Astrocyte (in vitro differentiated cells and primary cell): ENCODE data around the gene EFNA2. TPM values are rescaled to one million over a fixed set of nuclear protein-coding genes. Genes with fewer than 3 reads are reported as not detected.

Source experiments
- DNase-seq: peaks from one replicate; pipeline ENCODE4 v3.0.0-alpha.2; 2010; ENCODE audit warnings: low read depth
- FAIRE-seq: peaks from 2 replicates; lab custom pipeline; 2011; peaks lifted over from hg19 to GRCh38; lab: Jason Lieb, UNC
- H2AFZ ChIP-seq: 2 replicates; pipeline ENCODE4 v1.6.0; 2012; ENCODE audit warnings: low read depth, low read length, inconsistent platforms
- H3K27ac ChIP-seq: 2 replicates; pipeline ENCODE4 v1.5.1; 2011; ENCODE audit warnings: low read depth, low read length, inconsistent platforms
- H3K27me3 ChIP-seq: 2 replicates; pipeline ENCODE4 v1.6.0; 2011; ENCODE audit warnings: low read length, inconsistent platforms; ENCODE audit not compliant: insufficient read depth
- H3K36me3 ChIP-seq: 2 replicates; pipeline ENCODE4 v1.5.1; 2011; ENCODE audit warnings: low read length, inconsistent platforms; ENCODE audit not compliant: insufficient read depth
- H3K4me1 ChIP-seq: 2 replicates; pipeline ENCODE4 v1.5.1; 2011; ENCODE audit warnings: low read length, inconsistent platforms; ENCODE audit not compliant: insufficient read depth
- H3K4me2 ChIP-seq: 2 replicates; pipeline ENCODE4 v1.6.0; 2012; ENCODE audit warnings: low read length, inconsistent platforms
- H3K4me3 ChIP-seq: 2 replicates; pipeline ENCODE4 v1.5.1; 2011; ENCODE audit warnings: low read depth, mild to moderate bottlenecking, low read length, inconsistent platforms; ENCODE audit not compliant: insufficient read depth
- H3K79me2 ChIP-seq: 2 replicates; pipeline ENCODE4 v1.6.0; 2012; ENCODE audit warnings: mild to moderate bottlenecking, low read length, inconsistent platforms; ENCODE audit not compliant: insufficient read depth
- H3K9ac ChIP-seq: 2 replicates; pipeline ENCODE4 v1.6.0; 2012; ENCODE audit warnings: mild to moderate bottlenecking, low read length, inconsistent platforms
- H3K9me3 ChIP-seq: 2 replicates; pipeline ENCODE4 v1.5.1; 2012; ENCODE audit warnings: low read depth, mild to moderate bottlenecking, low read length, inconsistent platforms; ENCODE audit not compliant: insufficient read depth
- H4K20me1 ChIP-seq: 2 replicates; pipeline ENCODE4 v1.6.0; 2012; ENCODE audit warnings: low read length, inconsistent platforms; ENCODE audit not compliant: insufficient read depth
- H3K27ac Mint-ChIP-seq: one replicate; pipeline ENCODE4 v1.8.0; 2021; ENCODE audit warnings: mild to moderate bottlenecking, mixed read lengths; ENCODE audit not compliant: unreplicated experiment
- H3K27me3 Mint-ChIP-seq: one replicate; pipeline ENCODE4 v1.8.0; 2021; ENCODE audit warnings: low read depth, mixed read lengths; ENCODE audit not compliant: unreplicated experiment
- H3K36me3 Mint-ChIP-seq: one replicate; pipeline ENCODE4 v1.8.0; 2021; ENCODE audit warnings: low read depth, mixed read lengths; ENCODE audit not compliant: unreplicated experiment
- H3K4me1 Mint-ChIP-seq: one replicate; pipeline ENCODE4 v1.8.0; 2021; ENCODE audit warnings: low read depth, mixed read lengths; ENCODE audit not compliant: unreplicated experiment
- H3K4me3 Mint-ChIP-seq: one replicate; pipeline ENCODE4 v1.8.0; 2021; ENCODE audit warnings: mild to moderate bottlenecking, moderate library complexity, mixed read lengths; ENCODE audit not compliant: unreplicated experiment
- H3K9me3 Mint-ChIP-seq: one replicate; pipeline ENCODE4 v1.8.0; 2021; ENCODE audit warnings: mild to moderate bottlenecking, mixed read lengths; ENCODE audit not compliant: unreplicated experiment
- CTCF ChIP-seq: IDR thresholded peaks from 2 replicates; pipeline ENCODE4 v1.5.1; 2011; ENCODE audit warnings: low read depth, mild to moderate bottlenecking, inconsistent platforms, low read length, moderate library complexity; ENCODE audit not compliant: insufficient read depth
- EZH2 ChIP-seq: IDR thresholded peaks from 2 replicates; pipeline ENCODE4 v1.6.1; 2012; ENCODE audit warnings: mild to moderate bottlenecking, low read length, inconsistent platforms; ENCODE audit not compliant: insufficient read depth
- total RNA-seq: library from RNA; stranded (reverse); gene quantifications from 2 replicates; pipeline ENCODE4 v1.2.1, GENCODE V29; 2021

The EFNA2 gene
- total RNA-seq, 1 donor from 2014 or later, result 8.4 TPM

GRCh38 chr19:1241417-1242095, 44.1 kb upstream of the EFNA2 start, which contains the start of gene ATP5F1D:
TSS of gene ATP5F1D (plus strand) at chr19:1241751. CDS start at chr19:1241851, 100 bp downstream.
- H3K4me3 Mint-ChIP-seq, result peak within 1 kb of the TSS; percentile 89
- H3K27ac Mint-ChIP-seq, result peak within 1 kb of the TSS; percentile 88
- H3K9me3 Mint-ChIP-seq, result no peaks in the 10 kb centered on the region
- H3K9me3 ChIP-seq, result no peaks in the 10 kb centered on the region
- TF ChIP-seq EZH2, result no peak
- no peak for TF ChIP-seq CTCF
- no peaks in the 10 kb centered on the region for H3K36me3 Mint-ChIP-seq
- H3K4me3 ChIP-seq, result peak within 1 kb of the TSS; percentile 72
- H3K27me3 ChIP-seq, result no peaks in the 10 kb centered on the region
- peaks cover 33% of the 10 kb centered on the region for H3K79me2 ChIP-seq
- peak within 1 kb of the TSS; percentile 98 for H3K4me2 ChIP-seq
- peaks cover 5% of the 10 kb centered on the region for H3K4me1 Mint-ChIP-seq
- H3K36me3 ChIP-seq, result no peaks in the 10 kb centered on the region
- peak; percentile 88 for DNase-seq
- no peaks in the 10 kb centered on the region for H3K27me3 Mint-ChIP-seq
- peak within 1 kb of the TSS; percentile 29 for H3K27ac ChIP-seq
- H3K4me1 ChIP-seq, result peaks cover 38% of the 10 kb centered on the region
- H2AFZ ChIP-seq, result peak within 1 kb of the TSS; percentile 70
- H4K20me1 ChIP-seq, result peaks cover 34% of the 10 kb centered on the region
- H3K9ac ChIP-seq, result peak within 1 kb of the TSS; percentile 81
- FAIRE-seq, result peak; percentile 52

GRCh38 chr19:1243768-1244692, 41.6 kb upstream of the EFNA2 start:
- no peaks in the 10 kb centered on the region for H3K9me3 Mint-ChIP-seq
- Histone ChIP-seq H3K27me3 (no peaks in the 10 kb centered on the region), H4K20me1 (peaks cover 28% of the 10 kb centered on the region), H2AFZ (no peak overlapping the region), H3K27ac (no peak overlapping the region), H3K4me3 (peak overlapping the region; percentile 5), H3K4me2 (peak overlapping the region; percentile 98), H3K79me2 (peaks cover 39% of the 10 kb centered on the region), H3K9ac (peak overlapping the region; percentile 49), H3K4me1 (peaks cover 46% of the 10 kb centered on the region), H3K36me3 (no peaks in the 10 kb centered on the region), H3K9me3 (no peaks in the 10 kb centered on the region)
- H3K27me3 Mint-ChIP-seq, result no peaks in the 10 kb centered on the region
- peak overlapping the region; percentile 89 for H3K4me3 Mint-ChIP-seq
- H3K27ac Mint-ChIP-seq, result no peak overlapping the region
- H3K4me1 Mint-ChIP-seq, result peaks cover 5% of the 10 kb centered on the region
- no peaks in the 10 kb centered on the region for H3K36me3 Mint-ChIP-seq
- no peak for FAIRE-seq
- peak; percentile 66 for TF ChIP-seq CTCF
- no peak for TF ChIP-seq EZH2
- DNase-seq, result peak; percentile 51
